H1 (cell line): ENCODE measurements around the gene RABGGTA. TPM values are rescaled to one million over a fixed set of nuclear protein-coding genes. Genes with fewer than 3 reads are reported as not detected.

ENCODE experiments used
- ATF3 ChIP-seq: IDR thresholded peaks from 2 replicates; pipeline ENCODE4 v1.6.1; 2011; ENCODE audit warnings: low read depth, mild to moderate bottlenecking, low read length; ENCODE audit not compliant: insufficient read depth
- polyA plus RNA-seq, 7 experiments: library from polyadenylated mRNA; depleted of rRNA in 3 of 7; stranded (reverse) in 5 of 7; unstranded in 2 of 7; fragments of >200 nt in 5 of 7; fragments of 200-250 nt in 2 of 7; gene quantifications; 1 replicate in 5 of 7; 2 replicates in 1 of 7; 4 replicates in 1 of 7; pipeline versions ENCODE4 v1.2.1 to v1.2.3, GENCODE V29; 2011 to 2013; ENCODE audit warnings: missing spikeins in 2 of 7, mixed read lengths in 2 of 7
- total RNA-seq: library from RNA; stranded (reverse); fragmentation: NEBNext Ultra II Directional; extraction: Animal tissue kit (Norgen Biotek cat#: 25700); gene quantifications from 2 replicates; pipeline ENCODE4 v1.2.1, GENCODE V29; 2021

Gene RABGGTA
- total and polyA plus RNA-seq, 2 of the 8 experiments (the other 6 are each of a cell fraction or from before 2014, with no cell fraction given) = 16.0 to 49.8 TPM

GRCh38 chr14:24307156-24307574, 35.8 kb upstream of the RABGGTA start (continued):
- no peak for TF ChIP-seq ATF3
